Posterior vena cava (tissue), 2 donors: ENCODE measurements around the gene KIFC1. TPM values are rescaled to one million over a fixed set of nuclear protein-coding genes. Genes with fewer than 3 reads are reported as not detected.

ENCODE experiments used
- DNase-seq: peaks from one replicate; pipeline ENCODE4 v3.0.0-alpha.2; 2020; ENCODE audit warnings: low spot score
- intact Hi-C, 2 donors: fragments of 100-400 bp; cut with DNase I; formaldehyde crosslinking; loops; one replicate each; pipeline versions ENCODE4 v1.14.1 to v1.14.2; 2022 to 2023
- total RNA-seq, 2 donors: library from RNA; stranded (reverse); fragmentation: NEBNext Ultra II Directional; extraction: Animal tissue kit (Norgen Biotek cat#: 25700); gene quantifications; one replicate each; pipeline ENCODE4 v1.2.1, GENCODE V29; 2021
- donor health status: DM: yes; HTN: yes; CAD: no.
- donor health status: DM: yes; HTN: yes; CAD: no.

The KIFC1 gene
- total RNA-seq, 2 donors from 2014 or later, result 0.29 to 1.0 TPM

GRCh38 chr6:33433544-33434191 lies 42.0 kb downstream of the KIFC1 start:
- DNase-seq, result no peak
- intact Hi-C loops, result no loop called here

DNA sequence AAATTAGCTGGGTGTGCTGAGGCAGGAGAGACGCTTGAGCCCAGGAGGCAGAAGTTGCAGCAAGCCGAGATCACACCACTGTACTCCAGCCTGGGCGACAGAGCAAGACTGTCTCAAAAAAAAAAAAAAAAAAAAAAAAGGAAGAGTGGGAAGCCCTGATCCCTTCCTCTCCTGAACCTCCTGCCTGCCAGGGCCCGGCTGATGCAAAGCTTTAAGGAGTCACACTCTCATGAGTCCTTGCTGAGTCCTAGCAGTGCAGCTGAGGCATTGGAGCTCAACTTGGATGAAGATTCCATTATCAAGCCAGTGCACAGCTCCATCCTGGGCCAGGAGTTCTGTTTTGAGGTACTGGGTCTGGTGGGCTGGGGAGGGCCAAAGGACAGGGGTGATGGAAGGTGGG lies 43.3 kb downstream of the KIFC1 start:
- DNase-seq, result no peak
- intact Hi-C loops, result no loop called here

DNA sequence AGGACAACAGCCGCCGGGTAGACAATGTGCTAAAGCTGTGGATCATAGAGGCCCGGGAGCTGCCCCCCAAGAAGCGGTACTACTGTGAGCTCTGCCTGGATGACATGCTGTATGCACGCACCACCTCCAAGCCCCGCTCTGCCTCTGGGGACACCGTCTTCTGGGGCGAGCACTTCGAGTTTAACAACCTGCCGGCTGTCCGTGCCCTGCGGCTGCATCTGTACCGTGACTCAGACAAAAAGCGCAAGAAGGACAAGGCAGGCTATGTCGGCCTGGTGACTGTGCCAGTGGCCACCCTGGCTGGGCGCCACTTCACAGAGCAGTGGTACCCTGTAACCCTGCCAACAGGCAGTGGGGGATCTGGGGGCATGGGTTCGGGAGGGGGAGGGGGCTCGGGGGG lies 46.0 kb downstream of the KIFC1 start:
- intact Hi-C loops, result no loop called here
- no peak for DNase-seq

DNA sequence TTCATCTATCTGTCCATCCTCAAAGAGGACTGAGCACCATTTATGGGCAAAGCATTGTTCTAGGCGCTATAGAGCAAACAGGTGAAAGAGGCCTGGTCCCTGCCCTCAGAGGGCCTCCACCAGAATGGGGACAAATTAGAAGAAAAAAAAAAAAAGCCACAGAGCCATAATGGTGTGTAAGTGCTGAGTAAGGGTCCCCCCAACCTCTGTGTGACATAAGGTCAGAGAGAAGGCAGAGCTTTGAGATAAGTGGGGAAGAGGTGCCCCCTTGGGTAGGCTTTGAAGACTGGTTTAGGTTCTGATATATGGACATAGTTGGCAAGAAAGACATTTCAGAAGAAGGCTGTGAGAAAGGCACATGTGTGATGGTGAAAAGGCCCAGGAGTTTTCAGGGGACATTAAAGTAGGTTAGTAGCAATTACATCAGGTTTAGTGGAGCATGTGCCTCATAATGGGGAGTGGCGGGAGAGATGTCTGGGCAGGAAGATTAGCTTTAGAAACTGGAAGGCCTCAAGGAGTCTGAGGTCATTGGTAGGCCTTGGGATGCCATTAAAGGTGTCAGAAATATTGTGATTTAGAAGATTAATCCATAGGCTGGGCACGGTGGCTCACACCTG lies 47.5 kb downstream of the KIFC1 start:
- intact Hi-C loops, result no loop called here
- no peak for DNase-seq

GRCh38 chr6:33439956-33440648 lies 48.5 kb downstream of the KIFC1 start:
- no peak for DNase-seq
- intact Hi-C loops, result no loop called here

GRCh38 chr6:33440649-33441309 lies 49.2 kb downstream of the KIFC1 start:
- DNase-seq, result no peak
- intact Hi-C loops, result no loop called here

GRCh38 chr6:33441457-33441856 lies 49.8 kb downstream of the KIFC1 start:
- intact Hi-C loops, result no loop called here

DNA sequence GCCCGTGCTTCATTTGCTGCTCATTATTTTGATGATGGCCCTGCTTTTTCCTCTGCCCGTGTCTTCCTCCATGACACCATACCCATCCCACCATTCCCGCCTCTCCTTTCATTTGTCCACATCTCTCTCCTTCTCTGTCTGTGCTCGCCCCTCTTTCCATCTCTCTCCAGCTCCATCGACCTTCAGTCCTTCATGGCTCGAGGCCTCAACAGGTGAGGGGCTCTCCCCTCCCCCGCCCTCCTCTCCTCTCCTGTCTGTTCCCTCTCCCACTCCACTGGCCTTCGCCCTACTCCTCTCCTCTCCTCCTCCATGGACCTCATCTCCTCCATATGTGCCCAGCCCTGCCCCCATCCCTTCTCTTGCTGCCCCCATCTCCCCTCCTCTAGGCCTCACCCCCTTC lies 50.7 kb downstream of the KIFC1 start:
- intact Hi-C loops, result no loop called here
- DNase-seq, result no peak

More at GRCh38 chr6:33441457-33441856, 49.8 kb downstream of the KIFC1 start:
- no peak for DNase-seq

DNA sequence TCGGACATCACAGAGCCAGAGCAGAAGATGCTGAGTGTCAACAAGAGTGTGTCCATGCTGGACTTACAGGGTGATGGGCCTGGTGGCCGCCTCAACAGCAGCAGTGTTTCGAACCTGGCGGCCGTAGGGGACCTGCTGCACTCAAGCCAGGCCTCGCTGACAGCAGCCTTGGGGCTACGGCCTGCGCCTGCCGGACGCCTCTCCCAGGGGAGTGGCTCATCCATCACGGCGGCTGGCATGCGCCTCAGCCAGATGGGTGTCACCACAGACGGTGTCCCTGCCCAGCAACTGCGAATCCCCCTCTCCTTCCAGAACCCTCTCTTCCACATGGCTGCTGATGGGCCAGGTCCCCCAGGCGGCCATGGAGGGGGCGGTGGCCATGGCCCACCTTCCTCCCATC lies 51.4 kb downstream of the KIFC1 start:
- DNase-seq, result no peak
- intact Hi-C loops, result no loop called here

DNA sequence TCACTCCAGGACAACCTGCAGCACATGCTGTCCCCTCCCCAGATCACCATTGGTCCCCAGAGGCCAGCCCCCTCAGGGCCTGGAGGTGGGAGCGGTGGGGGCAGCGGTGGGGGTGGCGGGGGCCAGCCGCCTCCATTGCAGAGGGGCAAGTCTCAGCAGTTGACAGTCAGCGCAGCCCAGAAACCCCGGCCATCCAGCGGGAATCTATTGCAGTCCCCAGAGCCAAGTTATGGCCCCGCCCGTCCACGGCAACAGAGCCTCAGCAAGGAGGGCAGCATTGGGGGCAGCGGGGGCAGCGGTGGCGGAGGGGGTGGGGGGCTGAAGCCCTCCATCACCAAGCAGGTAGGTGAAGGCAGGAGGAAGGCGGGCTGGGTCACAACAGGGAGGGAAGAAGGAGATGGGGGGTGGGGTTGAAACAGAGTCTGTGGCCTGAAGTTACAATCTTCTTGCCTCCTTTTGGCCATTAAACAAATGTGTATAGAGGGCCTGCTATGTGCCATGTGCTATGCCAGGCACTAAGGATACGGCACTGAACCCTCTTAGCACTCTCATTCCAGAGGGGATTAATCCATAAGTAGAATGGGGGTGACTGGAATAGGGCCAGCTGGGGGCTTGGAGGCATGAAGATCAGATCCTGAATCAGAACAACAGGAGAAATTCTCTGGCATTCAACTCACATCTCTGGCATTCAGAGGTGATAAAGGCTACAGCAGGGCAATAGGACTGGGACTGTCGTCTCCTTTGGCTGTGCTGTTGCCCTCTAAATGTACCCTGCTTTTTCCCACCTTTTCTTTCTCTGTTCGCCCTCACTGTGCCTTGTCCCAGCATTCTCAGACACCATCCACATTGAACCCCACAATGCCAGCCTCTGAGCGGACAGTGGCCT lies 52.2 kb downstream of the KIFC1 start:
- DNase-seq, result no peak
- intact Hi-C loops, result no loop called here

- DNase-seq, result no peak
- intact Hi-C loops, result no loop called here
Measured at GRCh38 chr6:33445119-33445603, 53.5 kb downstream of the KIFC1 start.

- intact Hi-C loops, result no loop called here
- no peak for DNase-seq
Measured at GRCh38 chr6:33446356-33446755, 54.7 kb downstream of the KIFC1 start.

DNA sequence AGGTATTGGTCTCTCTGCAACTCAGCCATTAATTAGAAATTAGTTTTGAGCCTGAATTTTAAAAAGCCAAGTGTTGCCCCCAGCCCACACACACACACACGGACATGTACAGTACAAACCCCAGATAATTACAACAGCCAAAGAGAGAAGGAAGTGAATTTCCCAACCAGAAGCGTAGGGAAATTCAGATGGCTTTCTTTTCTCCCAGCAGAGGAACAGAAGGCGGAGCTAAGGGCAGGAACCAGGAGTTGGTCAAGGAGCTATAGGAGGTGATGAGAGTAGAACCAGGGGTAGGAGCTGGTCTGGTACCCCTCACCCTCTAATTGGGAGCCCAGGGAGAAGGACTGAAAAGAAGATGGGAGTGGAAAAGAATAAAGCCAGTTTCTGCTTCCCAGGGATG lies 58.8 kb downstream of the KIFC1 start:
- DNase-seq, result no peak
- intact Hi-C loops, result no loop called here

DNA sequence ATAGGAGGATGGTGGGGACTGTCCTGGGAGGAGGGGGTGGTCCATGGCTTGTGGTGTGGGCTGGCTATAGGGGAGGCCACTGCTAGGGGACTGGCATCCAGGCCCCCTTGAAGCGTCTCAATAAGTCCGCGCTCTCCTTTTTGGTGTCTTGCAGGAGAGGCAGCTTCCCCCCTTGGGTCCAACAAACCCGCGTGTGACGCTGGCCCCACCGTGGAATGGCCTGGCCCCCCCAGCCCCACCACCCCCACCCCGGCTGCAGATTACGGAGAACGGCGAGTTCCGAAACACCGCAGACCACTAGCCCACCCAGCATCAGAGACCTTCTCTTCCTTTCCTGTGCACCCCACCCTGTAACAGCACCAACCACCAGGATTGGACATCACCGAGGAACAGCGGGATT lies 60.0 kb downstream of the KIFC1 start:
- intact Hi-C loops, result no loop called here
- no peak for DNase-seq

- intact Hi-C loops, result no loop called here
- no peak for DNase-seq
Measured at GRCh38 chr6:33452496-33452895, 60.9 kb downstream of the KIFC1 start.

DNA sequence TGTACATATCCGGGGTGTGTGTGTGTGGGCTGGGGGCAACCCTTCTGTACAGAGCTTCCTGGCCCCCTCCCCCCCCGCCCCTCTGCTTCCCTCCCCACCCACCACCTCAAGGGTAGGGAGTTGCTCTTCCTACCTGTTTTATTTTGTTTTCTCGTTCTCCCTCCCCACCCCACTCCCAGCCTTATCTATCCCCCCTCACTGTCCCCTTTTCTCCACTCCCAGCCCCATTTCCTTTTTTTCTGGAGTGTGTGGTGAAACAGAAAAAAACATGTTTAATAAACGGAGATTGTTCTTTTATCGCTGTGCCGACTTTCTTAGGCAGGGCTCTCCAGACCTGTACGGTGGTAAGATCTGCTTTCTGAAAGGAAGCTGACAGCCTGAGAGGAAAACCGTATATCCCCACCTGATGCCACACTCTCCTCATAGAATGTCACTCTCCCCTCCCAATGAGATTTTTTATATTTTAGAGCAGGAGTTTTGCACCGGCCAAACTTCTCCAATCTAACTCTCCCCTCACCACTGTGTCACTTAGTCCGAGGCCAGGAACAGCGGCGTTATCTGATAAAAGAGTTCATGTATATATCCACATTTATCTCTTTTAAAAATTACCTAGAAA lies 61.9 kb downstream of the KIFC1 start:
- no peak for DNase-seq
- intact Hi-C loops, result no loop called here

- DNase-seq, result peak; percentile 98
- intact Hi-C loops, result no loop called here
Measured at GRCh38 chr6:33454009-33454946, 62.7 kb downstream of the KIFC1 start, which contains the start of gene ZBTB9. TSS of gene ZBTB9 (plus strand) at chr6:33454576. CDS start at chr6:33455101, 525 bp downstream.

GRCh38 chr6:33455051-33455450 lies 63.4 kb downstream of the KIFC1 start:
- intact Hi-C loops, result no loop called here
- DNase-seq, result no peak
